HCEC 1CT (cell line): ENCODE data around the gene ACTG1.

ENCODE experiments used
- DNase-seq: peaks from one replicate; pipeline ENCODE4 v3.0.0-alpha.2; 2017

ACTG1 gene

GRCh38 chr17:81544281-81544974 is 31.8 kb upstream of the ACTG1 start:
- DNase-seq = no peak

GRCh38 chr17:81543756-81544155 is 31.2 kb upstream of the ACTG1 start:
- DNase-seq = no peak

- DNase-seq = no peak
Measured at GRCh38 chr17:81543339-81543675, 30.7 kb upstream of the ACTG1 start.

GRCh38 chr17:81542431-81543338 is 30.1 kb upstream of the ACTG1 start:
- no peak for DNase-seq

GRCh38 chr17:81541123-81541522 is 28.5 kb upstream of the ACTG1 start:
- no peak for DNase-seq

DNA sequence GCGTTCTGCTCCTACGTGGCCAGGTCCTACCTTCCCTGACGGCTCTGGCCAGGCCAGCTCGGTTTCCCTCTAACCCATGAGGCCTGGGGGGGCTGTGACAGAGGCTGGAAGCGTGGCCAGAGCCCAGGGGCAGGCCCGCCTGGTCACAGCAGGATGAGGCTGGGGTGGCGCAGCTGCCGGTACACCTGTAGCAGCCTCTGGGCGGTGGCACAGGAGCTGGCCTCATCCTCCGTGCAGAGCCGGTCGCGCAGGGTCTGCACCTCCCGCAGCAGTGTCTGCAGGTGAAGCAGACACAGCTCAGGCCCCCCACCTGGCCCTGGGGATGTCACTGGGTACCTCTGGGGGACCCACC is 28.1 kb upstream of the ACTG1 start:
- DNase-seq = no peak

DNA sequence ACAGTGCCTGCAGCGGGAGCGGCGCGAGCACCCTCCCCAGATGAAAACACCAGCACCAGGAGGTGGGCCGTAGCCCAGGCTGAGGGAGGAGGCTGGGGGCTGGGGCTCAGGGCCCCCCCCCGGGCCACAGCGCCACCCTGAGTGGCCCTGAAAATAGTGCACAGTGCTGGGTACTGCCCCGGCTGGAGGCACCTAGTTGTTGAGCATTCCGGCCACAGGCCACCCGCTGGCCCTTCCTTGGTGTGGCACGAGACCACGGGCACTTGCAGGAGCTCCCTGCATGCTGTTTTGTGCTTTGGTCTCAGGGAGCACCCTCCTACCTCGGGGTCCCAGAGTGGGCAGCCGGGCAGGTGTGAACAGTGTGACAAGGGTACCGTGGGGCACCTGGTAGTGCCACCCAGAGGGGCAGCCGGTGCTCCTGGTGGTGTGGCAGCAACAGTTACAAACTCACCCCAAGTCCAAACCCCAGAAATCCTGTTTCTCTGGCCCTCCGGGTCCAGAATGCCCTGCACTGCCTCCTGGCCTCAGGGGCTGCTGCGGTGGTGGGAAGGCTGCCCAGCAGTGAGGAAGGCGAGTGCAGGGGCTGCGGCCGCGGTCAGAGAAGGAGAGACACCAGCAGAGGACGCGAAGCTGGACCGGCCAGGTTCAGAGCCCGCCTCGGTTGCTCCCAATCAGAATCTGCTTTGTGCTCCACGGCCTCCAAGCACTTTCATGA is 27.5 kb upstream of the ACTG1 start:
- no peak for DNase-seq

- DNase-seq = no peak
Measured at GRCh38 chr17:81539571-81539900, 26.9 kb upstream of the ACTG1 start.

DNA sequence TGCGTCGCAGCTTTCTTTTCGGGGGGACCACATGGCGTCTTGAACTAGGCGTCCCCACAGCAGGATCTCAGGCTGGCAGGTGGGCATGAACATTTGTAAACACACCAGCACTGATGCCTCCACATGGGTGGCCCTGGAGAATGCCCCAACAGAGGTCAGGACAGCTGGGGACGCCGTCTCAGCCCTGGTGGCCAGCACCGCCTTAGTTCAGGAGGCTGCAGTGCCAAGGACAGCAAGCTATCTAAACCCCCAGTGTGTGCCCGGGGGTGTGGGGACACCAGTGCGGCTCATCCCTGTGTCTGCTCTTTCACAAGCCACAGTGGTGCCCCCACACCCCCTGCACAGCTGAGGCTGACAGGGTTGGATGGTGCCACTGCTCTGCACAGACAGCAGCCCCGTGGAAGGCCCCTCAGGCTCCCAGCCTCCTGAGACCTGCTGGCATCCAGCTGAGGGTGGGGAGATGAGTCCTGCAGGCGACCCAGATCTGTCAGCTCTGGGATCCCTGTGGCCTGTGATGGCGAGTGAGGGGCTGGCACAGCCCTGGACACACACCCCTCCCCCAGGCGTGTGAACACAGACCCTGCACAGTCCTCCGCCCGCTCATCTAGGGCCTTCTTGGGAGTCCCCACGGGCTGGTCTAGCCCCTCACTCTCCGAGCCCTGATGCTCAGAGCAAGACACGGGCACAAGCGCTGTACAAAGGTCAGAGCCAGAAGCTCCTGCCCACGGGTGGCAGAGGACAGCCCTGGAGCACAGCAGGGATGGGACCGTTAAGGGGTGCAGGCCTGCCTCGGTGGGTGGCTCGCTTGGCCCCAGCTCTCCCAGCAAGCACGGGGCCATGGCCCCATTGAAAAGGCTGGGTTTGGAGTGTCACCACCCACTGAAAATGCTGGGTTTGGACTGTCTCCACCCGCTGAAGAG is 26.3 kb upstream of the ACTG1 start:
- no peak for DNase-seq

GRCh38 chr17:81537856-81538555 is 25.4 kb upstream of the ACTG1 start:
- DNase-seq = no peak

DNA sequence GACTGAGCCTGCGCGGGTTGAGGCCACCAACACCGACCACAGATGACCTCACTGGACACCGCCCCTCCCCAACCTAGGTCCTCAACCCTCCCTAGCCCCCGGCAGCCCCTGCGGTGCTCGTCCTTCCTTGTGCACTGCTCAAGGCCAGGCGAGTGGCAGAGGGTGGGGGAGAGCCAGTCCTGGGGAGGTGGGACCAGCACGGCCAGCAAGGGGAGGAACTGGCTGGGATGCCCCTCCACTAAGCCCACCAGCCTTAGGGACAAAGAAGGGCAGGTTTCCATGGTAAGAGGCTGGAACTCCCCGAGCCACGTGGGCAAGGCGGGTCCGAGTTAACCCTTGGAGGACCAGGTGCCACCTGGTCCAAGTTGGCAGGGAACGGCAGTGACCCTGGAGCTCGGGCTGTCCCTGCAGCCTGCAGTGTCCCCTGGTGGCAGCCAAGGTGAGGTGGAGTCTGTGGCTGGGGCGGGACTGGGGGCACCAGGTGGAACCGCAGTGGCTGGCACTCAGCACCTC is 24.8 kb upstream of the ACTG1 start:
- no peak for DNase-seq

DNA sequence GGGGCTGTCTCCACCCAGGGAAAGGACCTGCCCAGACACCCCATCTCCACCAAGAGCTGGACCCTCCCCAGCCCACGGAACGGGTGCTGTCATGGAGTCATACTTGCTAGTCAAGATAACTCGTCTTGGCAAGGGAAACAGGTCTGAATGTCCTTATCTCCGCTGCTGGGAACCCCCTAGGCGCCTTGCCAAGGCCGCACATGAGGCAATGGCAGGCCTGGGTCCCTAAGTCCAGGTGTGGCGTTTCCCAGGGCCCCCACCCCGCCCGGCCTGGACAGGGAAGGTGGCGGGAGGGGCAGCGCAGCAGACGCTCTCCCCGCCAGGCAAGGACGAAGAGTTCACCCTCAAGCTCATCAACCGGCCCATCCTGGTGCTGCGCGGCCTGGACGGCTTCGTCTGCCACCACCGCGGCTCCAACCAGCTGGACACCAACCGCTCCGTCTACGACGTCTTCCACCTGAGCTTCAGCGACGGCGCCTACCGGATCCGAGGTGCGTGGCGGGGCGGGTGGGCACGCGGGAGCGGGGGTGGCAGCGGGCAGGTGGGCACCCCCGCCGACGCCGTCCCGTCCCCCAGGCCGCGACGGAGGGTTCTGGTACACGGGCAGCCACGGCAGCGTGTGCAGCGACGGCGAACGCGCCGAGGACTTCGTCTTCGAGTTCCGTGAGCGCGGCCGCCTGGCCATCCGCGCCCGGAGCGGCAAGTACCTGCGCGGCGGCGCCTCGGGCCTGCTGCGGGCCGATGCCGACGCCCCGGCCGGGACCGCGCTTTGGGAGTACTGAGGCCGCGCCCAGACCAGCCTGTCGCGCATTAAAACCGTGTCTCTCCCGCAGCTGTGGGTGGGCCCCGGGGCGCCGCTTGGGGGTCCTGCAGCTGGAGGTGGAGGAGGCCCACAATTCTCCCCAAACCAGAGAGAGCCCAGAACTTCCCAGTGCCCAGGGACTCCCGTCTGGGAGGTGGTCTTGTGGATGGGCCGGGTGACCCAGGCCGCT is 24.0 kb upstream of the ACTG1 start:
- no peak for DNase-seq

DNA sequence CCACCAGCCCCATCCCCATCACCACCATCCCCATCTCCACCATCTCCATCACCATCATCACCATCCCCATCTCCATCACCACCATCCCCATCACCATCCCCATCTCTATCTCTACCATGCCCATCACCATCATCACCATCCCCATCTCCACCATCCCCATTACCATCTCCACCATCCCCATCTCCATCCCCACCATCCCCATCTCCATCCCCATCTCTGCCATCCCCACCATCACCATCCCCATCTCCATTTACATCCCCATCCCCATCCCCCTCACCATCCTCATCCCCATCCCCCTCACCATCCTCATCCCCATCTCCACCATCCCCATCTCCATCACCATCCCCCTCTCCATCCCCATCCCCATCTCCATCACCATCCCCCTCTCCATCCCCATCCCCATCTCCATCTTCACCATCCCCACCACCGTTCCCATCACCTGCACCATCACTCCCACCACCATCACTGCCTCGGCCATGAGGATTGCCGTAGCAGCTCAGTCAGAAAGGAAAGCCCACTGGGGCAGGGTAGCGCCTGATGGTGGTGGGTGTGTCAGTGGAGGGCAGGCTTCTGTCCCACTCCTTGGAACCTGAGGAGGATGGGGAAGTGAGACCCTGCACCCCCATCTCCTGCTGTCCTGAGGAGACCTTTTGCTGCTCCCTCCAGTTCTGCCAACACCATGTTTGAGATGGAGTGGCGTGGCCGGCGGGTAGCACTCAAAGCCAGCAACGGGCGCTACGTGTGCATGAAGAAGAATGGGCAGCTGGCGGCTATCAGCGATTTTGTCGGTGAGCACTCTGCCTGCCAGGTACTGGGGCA is 23.1 kb upstream of the ACTG1 start:
- DNase-seq = no peak

DNA sequence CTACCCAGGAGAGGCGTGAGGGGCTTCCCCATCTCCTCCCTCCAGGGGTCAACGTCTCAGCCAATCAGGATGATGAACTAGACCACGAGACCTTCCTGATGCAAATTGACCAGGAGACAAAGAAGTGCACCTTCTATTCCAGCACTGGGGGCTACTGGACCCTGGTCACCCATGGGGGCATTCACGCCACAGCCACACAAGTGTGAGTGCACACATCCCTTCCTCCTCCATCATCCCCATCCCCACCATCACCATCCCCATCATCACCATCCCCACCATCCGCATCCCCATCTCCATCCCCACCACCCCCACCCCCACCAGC is 22.4 kb upstream of the ACTG1 start:
- no peak for DNase-seq

- DNase-seq = no peak
Measured at GRCh38 chr17:81534157-81535006, 21.8 kb upstream of the ACTG1 start.

GRCh38 chr17:81533339-81534141 is 20.9 kb upstream of the ACTG1 start:
- DNase-seq = no peak

- no peak for DNase-seq
Measured at GRCh38 chr17:81532490-81533287, 20.1 kb upstream of the ACTG1 start.
